ENCODE data around the gene TNFAIP6. TPM values are rescaled to one million over a fixed set of nuclear protein-coding genes. Genes with fewer than 3 reads are reported as not detected.
A peak's percentile ranks its signal among the peaks of the same experiment; 100 is the strongest.

Gene TNFAIP6
- total and polyA plus RNA-seq, 8 donors = 2.3 to 14.8 (median 4.0) TPM

DNA sequence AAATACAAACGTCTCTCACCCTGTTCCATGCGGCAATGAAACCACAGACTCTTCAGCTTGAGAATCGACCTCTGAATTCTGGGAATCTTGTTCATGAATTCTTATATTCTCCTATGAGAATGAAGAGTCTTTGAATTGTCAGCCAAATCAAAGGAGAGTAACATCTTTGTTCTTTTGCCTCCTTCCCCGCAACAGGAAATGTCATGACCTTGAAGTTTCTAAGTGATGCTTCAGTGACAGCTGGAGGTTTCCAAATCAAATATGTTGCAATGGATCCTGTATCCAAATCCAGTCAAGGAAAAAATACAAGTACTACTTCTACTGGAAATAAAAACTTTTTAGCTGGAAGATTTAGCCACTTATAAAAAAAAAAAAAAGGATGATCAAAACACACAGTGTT, 21.8 kb downstream of the TNFAIP6 start:
- Histone ChIP-seq H3K4me1 (no peaks in the 10 kb centered on the region), H3K27ac (no peak overlapping the region), H3K4me3 (no peak overlapping the region), H3K27me3 (no peaks in the 10 kb centered on the region), H3K36me3 (peaks cover 0 to 7% of the 10 kb centered on the region in 2 donors), H3K9me3 (no peaks in the 10 kb centered on the region)
- intact Hi-C loops (cut with DNase I) = no loop called here
- TF ChIP-seq, protein P1, sequence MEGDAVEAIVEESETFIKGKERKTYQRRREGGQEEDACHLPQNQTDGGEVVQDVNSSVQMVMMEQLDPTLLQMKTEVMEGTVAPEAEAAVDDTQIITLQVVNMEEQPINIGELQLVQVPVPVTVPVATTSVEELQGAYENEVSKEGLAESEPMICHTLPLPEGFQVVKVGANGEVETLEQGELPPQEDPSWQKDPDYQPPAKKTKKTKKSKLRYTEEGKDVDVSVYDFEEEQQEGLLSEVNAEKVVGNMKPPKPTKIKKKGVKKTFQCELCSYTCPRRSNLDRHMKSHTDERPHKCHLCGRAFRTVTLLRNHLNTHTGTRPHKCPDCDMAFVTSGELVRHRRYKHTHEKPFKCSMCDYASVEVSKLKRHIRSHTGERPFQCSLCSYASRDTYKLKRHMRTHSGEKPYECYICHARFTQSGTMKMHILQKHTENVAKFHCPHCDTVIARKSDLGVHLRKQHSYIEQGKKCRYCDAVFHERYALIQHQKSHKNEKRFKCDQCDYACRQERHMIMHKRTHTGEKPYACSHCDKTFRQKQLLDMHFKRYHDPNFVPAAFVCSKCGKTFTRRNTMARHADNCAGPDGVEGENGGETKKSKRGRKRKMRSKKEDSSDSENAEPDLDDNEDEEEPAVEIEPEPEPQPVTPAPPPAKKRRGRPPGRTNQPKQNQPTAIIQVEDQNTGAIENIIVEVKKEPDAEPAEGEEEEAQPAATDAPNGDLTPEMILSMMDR (IDR thresholded peaks at IDR 0.05) = no peak
- ATAC-seq (no peak), DNase-seq (peak in 2 of 4 donors; percentile 17 to 48)

DNA sequence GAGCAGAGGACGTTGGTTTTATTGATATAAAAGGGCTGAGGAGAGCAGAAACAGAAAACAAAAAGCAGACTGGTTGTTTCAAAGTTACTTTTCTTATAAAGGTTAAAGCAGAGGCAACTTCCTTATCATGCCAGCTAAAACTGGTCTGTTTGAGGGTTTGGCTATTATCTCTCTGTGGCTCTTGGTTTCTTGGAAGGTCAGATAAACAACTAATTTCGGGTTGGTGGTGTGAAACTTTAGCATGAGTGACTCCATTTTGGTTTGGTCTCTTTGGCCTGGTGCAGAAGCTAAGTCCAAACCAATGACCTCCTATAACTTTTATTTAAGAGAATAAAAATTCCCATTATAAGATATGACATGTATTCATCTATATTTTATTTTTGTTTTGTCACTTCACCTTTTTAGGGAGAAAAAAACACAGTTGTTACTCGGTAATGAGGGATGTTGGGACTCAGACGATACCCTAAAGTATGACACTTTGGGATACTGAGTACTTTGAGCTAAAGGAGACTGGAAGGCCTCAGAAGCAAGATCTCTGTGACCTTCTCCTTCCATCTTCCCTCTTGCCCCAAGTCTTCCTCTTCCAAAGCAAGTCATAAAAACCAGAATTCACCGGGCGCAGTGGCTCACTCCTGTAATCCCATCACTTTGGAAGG, 23.3 kb downstream of the TNFAIP6 start:
- TF ChIP-seq, protein P1 (IDR thresholded peaks at IDR 0.05) = no peak
- H3K4me1 ChIP-seq = no peaks in the 10 kb centered on the region
- DNase-seq (no peak), ATAC-seq (no peak)
- intact Hi-C loops (cut with DNase I) = no loop called here
- H3K9me3 ChIP-seq = no peaks in the 10 kb centered on the region
- H3K27me3 ChIP-seq = no peaks in the 10 kb centered on the region
- H3K4me3 ChIP-seq = no peak overlapping the region
- peak overlapping the region in 1 of 2 donors; percentile 20 for H3K27ac ChIP-seq
- H3K36me3 ChIP-seq = peaks cover 0 to 7% of the 10 kb centered on the region in 2 donors

DNA sequence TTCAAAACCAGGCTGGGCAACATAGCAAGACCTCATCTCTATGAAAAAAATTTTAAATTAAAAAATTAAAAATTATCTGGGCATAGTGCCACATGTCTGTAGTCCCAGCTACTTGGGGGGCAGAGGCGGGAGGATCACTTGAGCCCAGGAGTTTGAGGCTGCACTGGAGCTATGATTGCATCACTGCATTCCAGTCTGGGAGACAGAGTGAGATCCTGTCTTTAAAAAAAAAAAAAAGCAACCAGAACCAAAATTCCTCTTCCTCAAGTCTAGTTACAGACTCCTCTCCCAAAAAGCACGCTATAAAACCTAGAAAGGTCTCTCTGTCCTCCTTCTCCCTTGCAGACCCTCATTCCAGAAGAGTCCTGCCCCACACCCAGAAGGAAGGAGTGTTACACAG, 23.9 kb downstream of the TNFAIP6 start:
- Histone ChIP-seq H3K4me3 (no peak overlapping the region), H3K36me3 (peaks cover 0 to 7% of the 10 kb centered on the region in 2 donors), H3K9me3 (no peaks in the 10 kb centered on the region), H3K4me1 (no peaks in the 10 kb centered on the region), H3K27me3 (no peaks in the 10 kb centered on the region), H3K27ac (peak overlapping the region in 1 of 2 donors; percentile 20)
- intact Hi-C loops (cut with DNase I) = no loop called here
- TF ChIP-seq, protein P1 (IDR thresholded peaks at IDR 0.05) = no peak
- DNase-seq (peak in 1 of 4 donors; percentile 19), ATAC-seq (peak; percentile 51)

DNA sequence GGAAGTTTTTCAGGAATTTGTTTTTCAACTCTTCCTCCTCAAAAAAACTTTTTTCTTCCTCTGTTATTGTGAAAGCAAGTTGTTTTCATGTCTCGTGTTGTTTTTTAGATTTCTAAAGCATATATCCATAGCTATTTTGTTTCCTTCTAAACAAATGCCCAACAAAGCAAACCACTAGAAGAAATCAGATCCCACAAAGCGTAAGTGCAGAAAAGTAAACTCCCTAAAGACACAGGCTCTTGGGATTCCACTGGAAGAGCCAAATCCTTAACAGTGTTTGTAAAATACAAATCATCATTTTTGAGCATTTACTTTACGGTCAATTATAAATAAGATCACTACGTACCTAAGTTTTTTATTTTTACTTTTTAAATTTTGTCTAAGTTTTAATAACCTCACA, 30.6 kb downstream of the TNFAIP6 start:
- H3K9me3 ChIP-seq = no peaks in the 10 kb centered on the region
- ATAC-seq = no peak
- no peak overlapping the region for H3K27ac ChIP-seq
- no peak for DNase-seq
- TF ChIP-seq, protein P1 (IDR thresholded peaks at IDR 0.05) = no peak
- no peaks in the 10 kb centered on the region for H3K27me3 ChIP-seq
- no peak overlapping the region for H3K4me3 ChIP-seq
- no peaks in the 10 kb centered on the region for H3K4me1 ChIP-seq
- H3K36me3 ChIP-seq = no peaks in the 10 kb centered on the region
- intact Hi-C loops (cut with DNase I) = no loop called here

DNA sequence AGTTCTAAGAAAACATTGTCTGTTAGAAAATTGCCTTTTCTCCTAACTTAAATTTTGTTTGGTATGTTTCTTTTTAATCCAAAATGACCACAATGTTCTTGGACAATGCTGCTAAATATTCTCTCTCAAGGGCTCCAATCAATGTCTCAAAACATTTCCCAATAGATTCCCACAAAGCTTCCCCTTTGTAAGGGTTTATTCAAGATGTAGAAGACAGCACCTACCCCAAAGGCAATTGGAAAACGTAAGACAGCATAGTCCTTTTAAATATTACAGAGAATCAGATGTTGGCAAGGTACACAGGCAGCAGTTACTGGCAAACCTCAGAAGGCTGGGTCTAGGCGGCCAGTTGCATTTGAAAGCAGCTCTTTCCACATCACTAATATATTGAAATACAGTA, 34.0 kb downstream of the TNFAIP6 start:
- no peaks in the 10 kb centered on the region for H3K36me3 ChIP-seq
- intact Hi-C loops (cut with DNase I) = no loop called here
- H3K27ac ChIP-seq = no peak overlapping the region
- no peaks in the 10 kb centered on the region for H3K9me3 ChIP-seq
- no peak for ATAC-seq
- no peaks in the 10 kb centered on the region for H3K27me3 ChIP-seq
- no peak for DNase-seq
- H3K4me1 ChIP-seq = no peaks in the 10 kb centered on the region
- H3K4me3 ChIP-seq = no peak overlapping the region
- TF ChIP-seq, protein P1 (IDR thresholded peaks at IDR 0.05) = no peak
